Keratinocyte (primary cell): Measurements from ENCODE around the gene GNAL. TPM values are rescaled to one million over a fixed set of nuclear protein-coding genes. Genes with fewer than 3 reads are reported as not detected.

ENCODE experiments used
- DNase-seq: peaks from one replicate; pipeline ENCODE4 v3.0.0-alpha.2; 2011; ENCODE audit warnings: low read depth, missing footprints, low spot score
- FAIRE-seq: peaks from 2 replicates; lab custom pipeline; 2011; peaks lifted over from hg19 to GRCh38; lab: Jason Lieb, UNC
- H2AFZ ChIP-seq: 2 replicates; pipeline ENCODE4 v1.6.0; 2012; ENCODE audit warnings: low read length, control low read depth, inconsistent platforms; ENCODE audit not compliant: control insufficient read depth
- H3K27ac ChIP-seq: 2 replicates; pipeline ENCODE4 v1.5.1; 2011; ENCODE audit warnings: low read length; ENCODE audit not compliant: control insufficient read depth, insufficient read depth
- H3K27me3 ChIP-seq: 3 replicates; pipeline ENCODE4 v1.6.0; 2011; ENCODE audit warnings: low read length; ENCODE audit not compliant: control insufficient read depth, insufficient read depth; ENCODE audit errors: extremely low read depth
- H3K36me3 ChIP-seq, 2 experiments: 2 replicates in 1 of 2; 3 replicates in 1 of 2; pipeline ENCODE4 v1.5.1; 2011; ENCODE audit warnings: low read length in 2 of 2, mild to moderate bottlenecking in 1 of 2; ENCODE audit not compliant: control insufficient read depth in 2 of 2, insufficient read depth in 2 of 2; ENCODE audit errors: extremely low read depth in 1 of 2
- H3K4me1 ChIP-seq: 3 replicates; pipeline ENCODE4 v1.5.1; 2011; ENCODE audit warnings: low read length; ENCODE audit not compliant: control insufficient read depth, insufficient read depth; ENCODE audit errors: extremely low read depth
- H3K4me2 ChIP-seq: 3 replicates; pipeline ENCODE4 v1.6.0; 2011; ENCODE audit warnings: low read depth, low read length; ENCODE audit not compliant: control insufficient read depth, insufficient read depth; ENCODE audit errors: extremely low read depth
- H3K4me3 ChIP-seq, 3 experiments: fragments of 200-600 bp in 1 of 3; sonication (generic) in 1 of 3; 2 replicates in 2 of 3; 3 replicates in 1 of 3; pipeline ENCODE4 v1.5.1; 2011 to 2016; ENCODE audit warnings: low read length in 3 of 3, mild to moderate bottlenecking in 3 of 3, control low read depth in 2 of 3, inconsistent platforms in 1 of 3, low read depth in 1 of 3, mixed read lengths in 1 of 3, mixed run types in 1 of 3, moderate library complexity in 1 of 3; ENCODE audit not compliant: control insufficient read depth in 2 of 3, insufficient read depth in 2 of 3; ENCODE audit errors: extremely low read depth in 1 of 3
- H3K79me2 ChIP-seq: 2 replicates; pipeline ENCODE4 v1.6.0; 2012; ENCODE audit warnings: low read length; ENCODE audit not compliant: control insufficient read depth, insufficient read depth
- H3K9ac ChIP-seq: 3 replicates; pipeline ENCODE4 v1.6.0; 2011; ENCODE audit warnings: low read length; ENCODE audit not compliant: control insufficient read depth, insufficient read depth; ENCODE audit errors: extremely low read depth
- H3K9me1 ChIP-seq: 3 replicates; pipeline ENCODE4 v1.6.0; 2011; ENCODE audit warnings: low read length; ENCODE audit not compliant: control insufficient read depth, insufficient read depth; ENCODE audit errors: extremely low read depth
- H3K9me3 ChIP-seq: 2 replicates; pipeline ENCODE4 v1.5.1; 2012; ENCODE audit warnings: low read depth, low read length; ENCODE audit not compliant: control insufficient read depth
- H4K20me1 ChIP-seq: 3 replicates; pipeline ENCODE4 v1.6.0; 2011; ENCODE audit warnings: low read length; ENCODE audit not compliant: control insufficient read depth, insufficient read depth; ENCODE audit errors: extremely low read depth
- EZH2 ChIP-seq: IDR thresholded peaks from one replicate; pipeline ENCODE4 v1.6.1; 2012; ENCODE audit warnings: inconsistent platforms, mild to moderate bottlenecking, low read length, moderate library complexity
- dilution Hi-C: fragments of 300-500 bp; cut with MboI; formaldehyde crosslinking; loops from one replicate; pipeline ENCODE4 v1.7.0; 2020; ENCODE audit warnings: low sequenced_read_pairs; ENCODE audit not compliant: extremely low pct_ligation_motif_present
- polyA plus RNA-seq, 5 experiments: library from polyadenylated mRNA; depleted of rRNA in 3 of 5; stranded (reverse) in 3 of 5; stranded (forward) in 1 of 5; unstranded in 1 of 5; fragments of >200 nt; gene quantifications; 1 replicate in 1 of 5; 2 replicates in 3 of 5; 3 replicates in 1 of 5; pipeline versions ENCODE4 v1.2.1 to v1.2.3, GENCODE V29; 2011 to 2012; ENCODE audit warnings: missing spikeins in 2 of 5, low read depth in 1 of 5, low replicate concordance in 1 of 5
- TF ChIP-seq, protein P1 (sequence below), 3 experiments: IDR thresholded peaks in 1 of 3; conservative IDR thresholded peaks in 1 of 3; optimal IDR thresholded peaks in 1 of 3; 2 replicates in 2 of 3; 3 replicates in 1 of 3; pipeline versions ENCODE3 to v1.5.1; 2011; ENCODE audit warnings: low read length in 3 of 3, mild to moderate bottlenecking in 3 of 3, moderate library complexity in 2 of 3, control low read depth in 1 of 3, inconsistent platforms in 1 of 3; ENCODE audit not compliant: insufficient read depth in 2 of 3; ENCODE audit errors: extremely low read depth in 1 of 3

The GNAL gene
- polyA plus RNA-seq, 1 donor (not counting 4 experiments of a cell fraction or from before 2014, with no cell fraction given): 30.0 TPM

DNA sequence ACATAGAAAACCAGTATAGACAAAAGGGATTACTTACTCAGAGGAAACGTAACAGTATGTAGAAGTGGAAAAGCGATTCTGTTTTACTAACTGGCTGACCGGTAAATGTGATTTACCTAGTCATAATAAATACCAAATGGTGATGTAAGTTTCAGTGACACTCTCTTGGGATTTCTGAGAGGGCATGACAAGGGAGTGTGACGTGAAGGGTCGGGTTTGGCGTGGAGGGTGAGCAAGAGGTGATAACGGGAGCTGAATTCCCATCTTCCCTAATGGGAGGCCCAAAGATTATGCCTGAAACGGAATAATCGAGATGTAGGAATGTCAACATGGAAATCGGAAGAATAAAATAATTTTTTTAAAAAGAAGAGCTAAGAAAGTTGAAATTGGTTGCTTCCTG, 12.7 kb upstream of the GNAL start:
- H3K9me1 ChIP-seq: no peaks in the 10 kb centered on the region
- no peaks in the 10 kb centered on the region for H3K27me3 ChIP-seq
- dilution Hi-C loops: no loop called here
- no peak overlapping the region for H3K27ac ChIP-seq
- no peak overlapping the region for H3K4me3 ChIP-seq
- no peaks in the 10 kb centered on the region for H4K20me1 ChIP-seq
- no peaks in the 10 kb centered on the region for H3K4me1 ChIP-seq
- no peak overlapping the region for H3K4me2 ChIP-seq
- H3K36me3 ChIP-seq: no peaks in the 10 kb centered on the region
- DNase-seq (no peak), FAIRE-seq (no peak)
- H2AFZ ChIP-seq: no peak overlapping the region
- no peak for TF ChIP-seq EZH2
- TF ChIP-seq, protein P1, sequence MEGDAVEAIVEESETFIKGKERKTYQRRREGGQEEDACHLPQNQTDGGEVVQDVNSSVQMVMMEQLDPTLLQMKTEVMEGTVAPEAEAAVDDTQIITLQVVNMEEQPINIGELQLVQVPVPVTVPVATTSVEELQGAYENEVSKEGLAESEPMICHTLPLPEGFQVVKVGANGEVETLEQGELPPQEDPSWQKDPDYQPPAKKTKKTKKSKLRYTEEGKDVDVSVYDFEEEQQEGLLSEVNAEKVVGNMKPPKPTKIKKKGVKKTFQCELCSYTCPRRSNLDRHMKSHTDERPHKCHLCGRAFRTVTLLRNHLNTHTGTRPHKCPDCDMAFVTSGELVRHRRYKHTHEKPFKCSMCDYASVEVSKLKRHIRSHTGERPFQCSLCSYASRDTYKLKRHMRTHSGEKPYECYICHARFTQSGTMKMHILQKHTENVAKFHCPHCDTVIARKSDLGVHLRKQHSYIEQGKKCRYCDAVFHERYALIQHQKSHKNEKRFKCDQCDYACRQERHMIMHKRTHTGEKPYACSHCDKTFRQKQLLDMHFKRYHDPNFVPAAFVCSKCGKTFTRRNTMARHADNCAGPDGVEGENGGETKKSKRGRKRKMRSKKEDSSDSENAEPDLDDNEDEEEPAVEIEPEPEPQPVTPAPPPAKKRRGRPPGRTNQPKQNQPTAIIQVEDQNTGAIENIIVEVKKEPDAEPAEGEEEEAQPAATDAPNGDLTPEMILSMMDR (optimal IDR thresholded peaks at IDR 0.05 in 1 of 3, IDR thresholded peaks at IDR 0.05 in 1 of 3, conservative IDR thresholded peaks at IDR 0.05 in 1 of 3; ENCODE audit: extremely low read depth in 1 of 3, insufficient read depth in 2 of 3, low read length in 3 of 3): no peak
- H3K9me3 ChIP-seq: no peaks in the 10 kb centered on the region
- H3K79me2 ChIP-seq: no peaks in the 10 kb centered on the region
- H3K9ac ChIP-seq: no peak overlapping the region

DNA sequence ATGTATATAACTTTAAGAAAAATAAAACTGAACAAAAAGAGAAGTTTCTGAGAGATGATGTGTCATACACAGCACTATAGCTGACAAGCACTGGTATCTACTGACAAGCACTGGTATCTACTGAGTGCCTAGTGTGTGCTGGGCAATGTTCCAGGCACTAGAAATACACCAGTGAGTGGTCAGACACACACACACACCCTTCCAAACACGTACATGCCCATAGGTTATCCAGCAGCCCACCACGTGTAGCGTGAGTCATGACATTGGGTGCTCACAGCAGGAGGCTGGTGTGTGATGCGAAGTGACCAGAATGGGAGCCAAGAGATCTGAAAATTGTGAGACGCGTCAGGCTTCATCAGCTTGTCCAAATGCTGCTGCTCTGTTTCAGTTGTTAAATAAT, 12.2 kb upstream of the GNAL start:
- DNase-seq: no peak
- H3K4me2 ChIP-seq: no peak overlapping the region
- TF ChIP-seq, protein P1 (optimal IDR thresholded peaks at IDR 0.05 in 1 of 3, IDR thresholded peaks at IDR 0.05 in 1 of 3, conservative IDR thresholded peaks at IDR 0.05 in 1 of 3; ENCODE audit: extremely low read depth in 1 of 3, insufficient read depth in 2 of 3, low read length in 3 of 3): no peak
- TF ChIP-seq EZH2: no peak
- H3K9ac ChIP-seq: no peak overlapping the region
- H2AFZ ChIP-seq: no peak overlapping the region
- H3K27me3 ChIP-seq: no peaks in the 10 kb centered on the region
- H3K27ac ChIP-seq: no peak overlapping the region
- dilution Hi-C loops: no loop called here
- peak; percentile 17 for FAIRE-seq
- no peaks in the 10 kb centered on the region for H3K79me2 ChIP-seq
- no peaks in the 10 kb centered on the region for H4K20me1 ChIP-seq
- no peaks in the 10 kb centered on the region for H3K36me3 ChIP-seq
- no peaks in the 10 kb centered on the region for H3K9me3 ChIP-seq
- no peak overlapping the region for H3K4me3 ChIP-seq
- H3K9me1 ChIP-seq: no peaks in the 10 kb centered on the region
- H3K4me1 ChIP-seq: no peaks in the 10 kb centered on the region
